Ovary (tissue), 3 donors: ENCODE results near the gene CHRND.

Experiments used
- CTCF ChIP-seq, 3 donors: fragments of 450-650 bp in 2 of 3; fragments of 200-600 bp in 1 of 3; IDR thresholded peaks; one replicate each; pipeline versions ENCODE4 v1.5.1 to v1.8.0; 2016 to 2022; ENCODE audit warnings: antibody characterized with exemption in 3 of 3, mild to moderate bottlenecking in 1 of 3
- EP300 ChIP-seq: sonication (generic); formaldehyde crosslinking; IDR thresholded peaks from one replicate; pipeline ENCODE4 v1.6.1; 2017; ENCODE audit warnings: antibody characterized with exemption
- donor health status: DM: no; HTN: no; CAD: no.

GRCh38 chr2:232508251-232508650 lies 17.7 kb upstream of the CHRND start:
- no peak for TF ChIP-seq CTCF (IDR thresholded peaks at IDR 0.05)
- no peak for TF ChIP-seq EP300
